ENCODE measurements around the gene RAB8B.

The RAB8B gene

DNA sequence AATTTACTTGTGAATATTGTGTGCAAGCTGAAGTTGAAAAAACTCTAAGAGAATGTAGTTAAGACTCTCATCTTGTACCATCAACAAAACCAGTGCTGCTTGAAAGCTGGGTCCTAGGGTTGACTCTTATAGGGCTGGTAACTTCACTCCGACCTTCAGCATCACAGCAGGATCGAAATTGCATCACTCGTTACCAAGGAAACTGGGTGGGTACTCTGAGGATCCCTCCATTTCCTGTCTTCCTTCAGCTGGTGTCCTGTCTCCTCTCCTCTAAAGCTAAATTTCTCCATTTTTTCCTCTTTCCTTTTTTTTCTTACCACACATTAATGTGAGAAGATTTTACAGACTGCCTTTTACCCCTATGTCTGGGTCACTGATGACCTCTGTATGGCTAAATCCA is 85.0 kb downstream of the RAB8B start:
- DNase-seq (ENCODE audit: low read depth in 2 of 2), result no peak

DNA sequence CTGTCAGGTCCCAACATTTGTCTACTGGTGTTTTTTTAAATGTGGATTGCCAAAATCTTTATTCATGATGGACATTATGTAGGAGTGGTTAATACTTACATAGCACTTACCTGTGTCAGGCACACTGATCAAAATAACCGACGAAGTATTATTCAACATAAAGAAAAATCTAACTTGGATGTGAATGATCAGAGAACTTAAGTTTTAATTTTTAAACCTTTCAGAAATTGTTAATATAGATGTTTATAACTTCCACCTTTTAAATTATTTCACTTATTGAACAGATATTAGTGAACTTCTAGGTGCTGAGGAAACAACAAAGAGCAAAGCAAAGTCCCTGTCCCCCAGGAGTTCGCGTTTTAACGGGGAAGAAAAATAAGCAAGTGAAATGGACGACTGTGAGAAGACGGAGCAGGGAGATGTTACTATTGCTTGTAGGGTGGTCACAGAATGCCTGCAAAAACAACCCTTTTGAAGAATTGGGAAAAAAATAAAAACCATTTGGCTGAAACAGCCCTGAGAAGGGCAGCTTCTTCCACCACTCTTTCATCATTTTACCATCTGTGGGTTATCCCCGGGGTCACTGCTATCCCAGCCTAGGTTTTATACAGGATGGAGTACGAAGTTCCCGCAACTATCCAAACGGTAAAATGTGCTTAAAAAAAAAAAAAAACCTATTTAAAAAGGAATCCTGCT is 87.1 kb downstream of the RAB8B start:
- DNase-seq (ENCODE audit: low read depth in 2 of 2), result no peak

DNA sequence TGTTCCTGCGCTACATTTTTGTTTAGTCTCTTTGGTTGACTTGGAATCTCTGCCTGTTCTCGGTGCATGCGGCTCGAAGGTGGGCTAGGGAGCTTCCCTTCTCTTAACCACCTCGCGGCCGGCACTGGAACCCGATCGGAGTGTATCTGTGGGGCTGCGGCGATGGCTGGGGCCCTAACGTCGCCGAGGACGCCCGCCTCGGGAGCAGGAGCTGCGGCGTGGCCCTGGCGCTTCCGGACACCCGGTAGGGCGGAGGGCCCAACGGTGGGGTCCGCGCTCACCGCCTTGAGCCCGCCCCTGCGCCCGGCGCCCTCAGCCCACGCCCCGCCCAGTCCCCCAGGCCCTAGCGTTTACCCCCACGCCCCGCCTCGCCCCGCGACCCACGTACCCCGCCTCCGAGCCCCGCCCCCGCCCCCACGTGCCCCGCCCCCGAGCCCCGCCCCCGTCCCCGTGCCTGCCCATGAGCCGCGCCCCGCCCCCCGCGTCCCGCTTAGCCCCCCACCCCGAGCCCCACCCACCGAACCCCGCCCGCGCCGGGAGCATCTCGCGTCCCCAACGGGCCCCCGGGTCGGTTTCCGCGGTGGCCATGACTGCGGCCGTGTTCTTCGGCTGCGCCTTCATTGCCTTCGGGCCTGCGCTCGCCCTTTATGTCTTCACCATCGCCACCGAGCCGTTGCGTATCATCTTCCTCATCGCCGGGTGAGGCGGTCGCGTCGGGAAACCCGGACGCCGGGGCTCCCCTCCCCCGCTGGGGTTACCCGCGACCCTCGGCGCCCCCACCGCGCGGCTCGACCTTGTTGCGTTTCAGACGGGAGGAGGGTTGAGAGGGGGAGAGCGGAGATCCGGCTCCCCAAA is 87.9 kb downstream of the RAB8B start, which contains the start of gene APH1B:
Gene APH1B (plus strand): TSS at position 568 of the 855 bp plus-strand sequence. CDS start 19 bp downstream, at position 587.
- peak; percentile 47 to 63 for DNase-seq (ENCODE audit: low read depth in 2 of 2)

DNA sequence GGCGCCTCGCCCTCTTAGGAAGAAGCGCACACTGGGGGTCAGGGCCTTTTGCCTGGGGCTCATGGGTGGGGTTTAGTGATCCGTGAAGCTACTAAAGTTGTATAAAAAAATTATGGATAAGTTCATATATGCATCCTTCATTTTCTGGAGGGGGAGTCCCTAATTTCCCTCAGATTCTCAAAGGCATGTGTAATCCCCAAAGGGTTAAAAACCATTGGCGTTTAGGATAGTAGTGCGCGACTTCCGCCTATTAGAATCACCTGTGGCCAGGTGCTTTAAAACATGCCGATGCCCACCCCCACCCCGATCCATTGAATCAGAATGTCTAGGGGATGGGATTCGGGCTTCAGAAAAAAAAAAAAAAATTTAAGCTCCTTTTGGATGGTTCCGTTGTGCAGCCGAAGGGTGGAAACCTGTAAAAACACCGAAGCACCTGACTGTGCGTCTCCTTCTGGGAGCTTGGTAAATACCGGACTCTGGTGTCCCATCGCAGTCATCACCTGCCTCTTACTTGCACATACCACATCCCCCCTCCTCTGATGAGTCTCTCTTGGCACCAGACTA is 88.6 kb downstream of the RAB8B start:
- DNase-seq (ENCODE audit: low read depth in 2 of 2), result no peak

DNA sequence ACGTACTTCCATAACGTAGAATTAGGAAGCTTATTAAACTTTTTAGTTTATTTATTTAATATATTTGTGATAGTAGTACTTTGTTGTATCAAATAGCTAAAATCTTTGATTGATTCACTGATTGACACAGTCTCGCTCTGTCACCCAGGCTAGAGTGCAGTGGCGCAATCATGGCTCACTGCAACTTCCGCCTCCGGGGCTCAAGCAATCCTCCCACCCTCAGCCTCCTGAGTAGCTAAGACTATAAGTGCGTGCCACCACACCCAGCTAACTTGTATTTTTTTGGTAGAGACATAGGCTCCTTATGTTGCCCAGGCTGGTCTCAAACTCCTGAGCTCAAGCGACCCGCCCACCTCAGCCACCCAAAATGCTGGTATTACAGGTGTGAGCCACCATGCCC is 93.7 kb downstream of the RAB8B start:
- no peak for DNase-seq (ENCODE audit: low read depth in 2 of 2)

DNA sequence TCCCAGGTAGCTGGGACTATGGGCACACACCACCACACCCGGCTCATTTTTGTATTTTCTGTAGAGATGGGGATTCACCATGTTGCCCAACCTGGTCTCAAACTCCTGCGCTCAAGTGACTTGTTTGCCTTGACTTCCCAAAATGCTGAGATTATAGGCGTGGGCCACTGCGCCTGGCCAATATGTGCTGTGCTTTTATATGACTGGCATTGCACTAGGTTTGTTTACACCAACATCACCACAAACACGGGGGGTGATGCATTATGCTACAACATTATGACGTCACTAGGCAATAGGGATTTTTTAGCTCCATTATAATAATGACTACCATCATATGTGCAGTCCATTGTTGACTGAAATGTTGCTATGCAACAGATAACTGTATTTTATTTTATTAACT is 94.9 kb downstream of the RAB8B start:
- DNase-seq (ENCODE audit: low read depth in 2 of 2), result no peak

DNA sequence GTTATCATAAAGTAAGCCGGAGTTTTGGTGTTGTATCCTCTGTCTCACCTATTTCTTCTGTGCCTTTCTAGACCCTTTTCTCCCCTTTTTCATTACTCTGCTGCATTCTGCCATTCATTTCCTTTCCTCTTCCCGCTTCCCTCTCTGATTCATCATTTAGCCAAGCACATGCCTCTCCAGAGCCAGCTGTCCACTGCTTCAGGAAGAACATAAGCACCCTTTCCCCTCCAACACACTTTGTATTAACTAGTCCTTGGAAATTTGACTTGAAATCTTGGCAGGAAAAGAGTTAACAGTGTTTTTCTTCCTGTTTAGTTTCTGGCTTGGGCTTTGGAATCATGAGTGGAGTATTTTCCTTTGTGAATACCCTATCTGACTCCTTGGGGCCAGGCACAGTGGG is 97.7 kb downstream of the RAB8B start:
- no peak for DNase-seq (ENCODE audit: low read depth in 2 of 2)

DNA sequence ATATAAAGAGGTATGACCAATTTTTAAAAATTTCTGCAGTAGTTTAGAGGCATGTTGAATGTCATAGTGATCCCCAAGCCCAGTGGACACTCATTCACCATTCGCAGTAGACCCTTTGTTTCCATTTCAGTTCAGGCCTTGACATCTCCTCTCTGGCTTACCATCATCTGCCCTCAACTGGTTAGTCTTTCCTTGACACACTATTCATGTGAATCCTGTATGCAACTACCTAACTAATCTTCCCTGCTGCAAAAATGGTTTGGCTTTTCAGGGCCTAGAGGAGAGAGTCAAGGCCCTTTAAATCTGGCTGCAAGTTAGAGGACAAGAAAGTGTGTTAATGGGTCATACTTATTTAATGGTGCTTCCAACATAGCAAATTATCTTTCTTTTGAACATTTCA is 98.9 kb downstream of the RAB8B start:
- DNase-seq (ENCODE audit: low read depth in 2 of 2), result no peak

DNA sequence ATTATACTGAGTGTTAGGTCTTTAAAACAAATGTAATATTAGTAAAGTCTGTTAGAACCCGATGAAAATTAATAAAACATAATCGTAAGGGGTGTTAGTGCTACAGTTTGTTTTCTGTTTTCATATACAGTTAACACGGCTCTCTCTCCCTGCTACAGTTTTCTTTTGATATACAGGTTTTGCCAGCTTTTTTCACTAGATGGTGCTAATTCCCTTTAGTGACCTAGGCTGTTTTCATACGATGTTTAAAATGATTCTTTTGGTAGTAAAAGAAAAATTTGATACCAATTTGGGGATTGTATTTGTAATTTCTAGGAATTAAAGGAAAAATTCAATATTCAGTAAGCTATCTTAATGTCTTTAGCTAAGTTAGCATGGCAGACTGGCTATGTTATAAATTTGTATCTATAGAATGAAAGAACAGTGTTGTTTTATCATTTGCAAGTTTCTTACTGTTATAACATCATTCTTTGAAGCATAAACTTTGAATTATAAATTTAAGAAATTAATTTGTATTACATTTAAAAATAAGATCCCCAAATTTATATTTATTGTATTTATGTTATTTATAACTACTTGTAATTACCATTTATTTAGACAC is 99.5 kb downstream of the RAB8B start:
- DNase-seq (ENCODE audit: low read depth in 2 of 2), result no peak

DNA sequence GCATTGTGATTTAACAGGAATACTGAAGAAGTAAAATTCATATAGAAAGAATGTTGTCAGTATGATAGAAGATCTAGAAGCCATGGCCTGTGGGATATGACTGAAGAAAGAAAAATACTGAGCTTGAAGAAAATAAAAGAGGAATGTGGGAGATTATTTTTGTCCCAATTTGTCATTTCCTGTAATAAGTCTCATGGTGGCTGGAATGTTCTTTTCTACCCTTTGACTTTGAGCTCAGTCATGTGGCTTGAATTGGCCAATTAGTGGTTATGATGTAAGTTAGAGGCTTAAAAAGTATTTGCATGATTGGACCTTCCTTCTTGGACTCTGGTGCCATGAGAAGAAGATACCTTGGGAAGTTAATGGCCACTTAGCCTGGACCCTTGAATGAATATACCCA is 102.1 kb downstream of the RAB8B start:
- DNase-seq (ENCODE audit: low read depth in 2 of 2), result no peak

DNA sequence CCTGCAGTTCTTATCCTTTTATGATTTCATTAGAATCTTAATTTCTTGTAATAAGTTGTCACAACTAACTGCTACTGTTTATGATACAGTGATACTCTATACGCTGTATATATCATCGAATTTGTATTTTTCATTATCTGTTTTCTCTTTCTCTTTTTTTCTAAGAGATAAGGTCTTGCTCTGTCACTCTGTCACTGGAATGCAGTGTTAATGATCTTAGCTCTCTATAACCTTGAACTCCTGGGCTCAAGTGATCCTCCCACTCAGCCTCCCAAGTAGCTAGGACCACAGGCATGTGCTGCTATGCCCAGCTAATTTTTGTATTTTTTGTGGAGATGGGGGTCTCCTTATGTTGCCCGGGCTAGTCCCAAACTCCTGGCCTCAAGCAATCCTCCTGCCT is 102.8 kb downstream of the RAB8B start:
- DNase-seq (ENCODE audit: low read depth in 2 of 2), result no peak

DNA sequence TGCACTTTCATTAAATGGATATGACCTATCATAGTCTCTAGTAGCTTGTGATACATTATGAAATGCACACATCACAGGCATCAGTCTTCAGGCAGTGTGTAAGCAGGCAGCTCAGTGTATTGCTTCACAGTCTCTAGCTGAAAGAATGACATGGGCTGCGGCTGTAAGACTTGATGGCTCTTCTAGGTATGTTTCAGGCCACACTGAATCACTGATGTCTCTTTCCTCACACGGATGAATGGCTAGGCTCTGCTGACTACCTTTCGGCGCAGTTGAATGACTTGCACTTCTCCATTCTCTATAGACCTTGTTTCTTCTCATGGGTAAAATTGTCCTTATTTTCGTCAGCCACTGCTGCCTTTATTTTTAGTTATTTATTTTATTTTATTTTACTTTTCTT is 103.4 kb downstream of the RAB8B start:
- DNase-seq (ENCODE audit: low read depth in 2 of 2), result no peak

DNA sequence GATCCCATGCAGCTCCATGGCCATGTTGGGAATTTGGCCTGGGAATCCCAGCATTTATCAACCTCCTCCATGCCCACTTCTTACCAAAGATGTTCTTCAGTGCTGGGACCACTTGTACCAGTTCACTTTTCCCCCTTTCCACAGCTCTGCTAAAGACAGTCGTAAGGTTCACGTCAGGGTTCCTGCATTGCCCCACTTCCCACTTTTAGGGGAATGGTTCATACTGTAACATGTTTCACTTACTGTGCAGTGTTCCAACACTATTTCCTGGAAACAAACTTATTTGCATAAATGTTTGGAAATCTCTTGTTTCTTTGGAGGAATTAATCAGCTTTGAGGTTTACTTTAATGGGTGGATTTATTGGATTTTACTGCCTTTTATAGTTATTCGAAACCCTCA is 105.0 kb downstream of the RAB8B start:
- DNase-seq (ENCODE audit: low read depth in 2 of 2), result no peak

DNA sequence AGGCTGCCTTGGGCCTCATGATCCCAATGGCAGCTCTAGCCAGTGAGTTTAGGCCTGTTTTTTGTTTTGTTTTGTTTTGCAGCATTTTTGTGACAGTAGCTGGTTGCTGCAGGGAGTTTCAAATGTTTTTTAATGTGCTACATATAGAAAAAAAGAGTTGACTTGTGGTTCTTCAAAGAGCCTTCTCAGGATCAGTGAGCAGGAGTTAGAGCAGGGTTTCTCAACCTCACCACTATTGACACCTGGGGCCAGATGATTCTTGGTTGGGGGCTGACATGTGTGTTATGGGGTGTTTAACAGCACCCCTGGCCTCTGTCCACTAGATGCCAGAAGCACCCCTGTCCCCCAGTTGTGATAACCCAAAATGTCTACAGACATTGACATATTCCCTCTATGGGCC is 105.9 kb downstream of the RAB8B start:
- no peak for DNase-seq (ENCODE audit: low read depth in 2 of 2)

DNA sequence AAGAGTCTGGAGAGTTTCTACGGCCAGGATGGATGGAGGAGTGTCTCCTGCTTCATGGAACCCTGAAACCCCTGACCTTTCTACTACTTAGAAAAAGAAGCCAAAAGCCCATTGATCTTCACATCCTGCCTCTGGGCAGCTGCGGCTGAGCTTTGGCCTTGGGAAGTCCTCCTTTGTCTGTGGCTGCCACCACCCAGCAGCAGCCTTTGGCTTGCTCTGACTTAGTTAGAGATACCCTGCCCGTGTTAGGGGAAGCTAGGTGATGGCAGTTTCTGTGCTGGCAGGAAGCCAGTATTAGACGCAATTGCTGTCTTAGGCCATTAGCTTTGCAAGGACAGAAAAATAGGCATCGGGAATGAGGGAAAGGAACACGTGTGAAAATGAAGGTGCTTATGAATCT is 106.8 kb downstream of the RAB8B start:
- DNase-seq (ENCODE audit: low read depth in 2 of 2), result no peak

DNA sequence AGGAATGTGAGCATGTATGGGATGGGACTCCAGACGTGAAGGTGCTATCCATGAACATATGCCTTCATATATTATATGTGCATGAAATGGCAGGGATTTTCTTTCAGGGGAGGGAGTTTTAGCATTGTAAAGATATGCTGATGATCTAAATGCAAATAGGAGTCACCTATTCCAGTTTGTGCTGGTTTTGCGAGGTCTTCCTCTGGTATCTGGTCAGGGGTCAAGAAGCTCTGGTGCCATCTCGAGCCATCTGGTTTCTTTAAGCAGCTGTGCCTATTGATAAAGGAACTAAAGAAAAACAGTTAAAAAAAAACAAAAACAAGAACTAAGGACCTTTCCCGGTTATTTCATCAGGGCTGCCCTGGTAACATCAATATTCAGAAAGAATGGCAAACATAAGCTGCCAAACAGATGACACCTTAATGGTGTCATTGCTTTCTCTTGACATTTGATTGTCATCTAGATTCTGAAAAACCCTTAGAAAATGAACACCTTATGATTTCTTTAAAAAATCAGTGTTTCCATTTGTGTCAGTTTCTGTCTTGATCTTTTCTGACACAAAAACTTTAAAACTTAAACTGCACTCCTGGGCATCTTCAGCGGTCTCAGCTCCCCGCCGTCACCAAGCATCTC is 110.7 kb downstream of the RAB8B start:
- no peak for DNase-seq (ENCODE audit: low read depth in 2 of 2)

DNA sequence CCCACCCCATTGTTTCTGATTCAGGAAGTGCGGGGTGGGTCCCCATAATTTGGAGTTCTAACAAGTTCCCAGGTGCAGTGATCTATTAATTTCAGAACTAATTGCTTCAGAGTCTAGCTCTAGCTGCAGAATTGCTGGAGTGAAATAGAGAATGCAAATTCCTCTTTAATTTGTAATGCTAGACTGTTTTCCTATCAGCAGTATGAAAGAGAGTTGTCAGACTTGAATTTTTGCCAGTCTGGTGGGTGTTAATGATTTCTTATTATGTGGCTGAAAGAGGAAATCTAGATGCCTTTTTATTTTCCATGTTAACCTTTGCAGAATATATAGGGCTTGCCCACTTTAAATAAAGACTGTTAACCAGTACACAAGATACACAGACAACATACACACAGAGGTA is 111.7 kb downstream of the RAB8B start:
- DNase-seq (ENCODE audit: low read depth in 2 of 2), result no peak

DNA sequence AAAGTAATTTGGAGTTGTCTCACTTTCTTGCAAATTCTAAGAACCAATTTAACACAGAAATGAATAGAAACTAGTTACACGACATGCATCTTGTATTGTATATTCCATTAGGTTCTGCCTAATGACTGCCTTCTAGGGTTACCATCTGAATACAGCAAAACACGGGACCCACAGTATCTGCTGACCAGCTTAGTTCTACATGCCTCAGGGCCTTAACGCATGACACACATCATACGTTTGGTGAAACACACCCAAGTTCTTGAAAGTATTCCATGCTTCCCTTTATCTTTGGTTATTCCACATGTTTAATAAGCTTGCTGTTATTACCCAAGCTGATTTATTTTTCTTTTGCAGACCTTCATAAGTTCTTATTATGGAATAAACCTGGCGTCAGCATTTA is 115.9 kb downstream of the RAB8B start:
- no peak for DNase-seq (ENCODE audit: low read depth in 2 of 2)

DNA sequence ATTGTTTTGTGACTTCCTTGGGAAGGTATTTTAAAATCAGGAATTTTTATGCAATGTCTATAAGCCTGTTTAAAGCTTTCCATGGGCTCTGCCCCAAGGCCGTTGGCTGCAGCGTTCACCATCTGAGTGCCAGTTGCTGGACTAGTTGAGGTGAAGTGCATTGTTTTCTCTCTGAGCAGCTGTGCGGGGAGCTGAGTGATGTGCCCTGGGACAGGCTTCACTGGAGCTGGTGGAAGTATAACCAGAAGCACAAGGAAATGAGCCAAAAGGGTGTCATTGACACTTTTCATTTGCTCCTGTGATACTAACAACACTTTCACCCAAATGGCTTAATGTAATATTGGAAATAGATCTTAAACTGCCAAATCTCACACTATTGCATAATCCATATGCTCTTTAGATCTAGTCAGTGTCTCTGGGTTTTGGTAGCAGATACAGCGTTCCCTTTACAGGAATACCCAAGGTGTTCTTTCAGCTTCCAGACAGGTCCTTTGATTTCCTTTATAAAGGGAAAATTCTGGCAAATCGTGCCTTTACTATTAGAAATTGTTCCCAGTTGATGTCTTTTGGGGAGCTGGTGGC is 117.2 kb downstream of the RAB8B start:
- DNase-seq (ENCODE audit: low read depth in 2 of 2), result no peak

DNA sequence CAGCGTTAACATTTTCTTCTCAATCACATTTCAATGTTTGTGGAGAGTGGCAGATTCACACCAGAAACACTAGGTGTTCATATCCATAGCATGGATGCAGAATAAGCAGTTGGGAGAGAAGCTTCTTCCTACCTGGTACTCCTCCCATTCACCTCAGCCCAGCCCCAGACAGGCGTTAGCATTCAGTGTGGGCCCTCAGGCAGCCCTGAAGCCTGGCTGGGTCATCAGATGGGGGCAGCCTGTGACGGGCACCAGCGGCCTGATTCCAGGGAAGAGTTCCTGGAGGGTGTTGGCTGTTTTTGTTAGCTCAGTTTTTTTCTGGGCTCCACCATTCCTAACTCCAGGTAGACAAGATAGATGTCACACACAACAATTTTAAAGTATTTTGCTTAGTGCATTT is 119.1 kb downstream of the RAB8B start:
- no peak for DNase-seq (ENCODE audit: low read depth in 2 of 2)

DNA sequence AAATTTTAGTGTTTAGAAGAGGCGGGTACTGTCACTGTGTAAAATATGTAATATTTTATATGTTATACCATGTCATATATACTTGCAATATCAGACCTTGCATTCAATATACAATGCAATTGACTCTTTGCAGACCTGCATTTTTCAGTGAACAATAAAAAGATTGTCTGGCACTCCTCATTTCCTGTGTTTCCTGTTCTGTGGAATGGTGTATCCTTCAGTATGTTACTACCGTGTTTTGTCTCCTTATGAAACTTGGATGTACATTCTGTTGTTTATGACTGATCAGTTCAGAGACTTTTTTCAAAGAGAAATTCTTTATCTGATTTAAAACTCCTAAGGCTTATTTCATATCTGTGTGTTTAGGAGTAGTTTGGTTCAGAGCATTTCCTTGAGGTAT is 119.5 kb downstream of the RAB8B start:
- no peak for DNase-seq (ENCODE audit: low read depth in 2 of 2)

DNA sequence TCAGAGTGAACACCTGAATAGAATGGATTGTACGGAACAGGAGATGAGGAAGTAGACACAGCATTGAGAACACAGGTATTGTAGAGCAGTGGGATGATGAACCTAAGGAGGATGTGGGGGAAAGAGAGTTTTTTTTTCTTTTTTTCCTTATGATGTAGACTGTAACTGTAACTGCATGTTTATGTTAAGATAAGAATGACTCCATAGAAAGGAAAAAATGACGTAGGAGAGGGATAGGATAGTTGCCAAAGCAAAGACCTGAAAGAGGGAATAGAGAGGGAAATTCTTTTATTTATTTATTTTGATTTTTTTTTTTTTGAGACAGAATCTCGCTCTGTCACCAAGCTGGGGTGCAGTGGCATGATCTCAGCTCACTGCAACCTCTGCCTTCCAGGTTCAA is 121.2 kb downstream of the RAB8B start:
- DNase-seq (ENCODE audit: low read depth in 2 of 2), result no peak

Measured in stimulated activated CD8-positive, alpha-beta memory T cell treated with anti-CD3 and anti-CD28 coated beads, Interleukin-15, amount 100 ng/mL, for 4 hours (primary cell).